Osteocyte (in vitro differentiated cells): ENCODE results near the gene CDH4. TPM values are rescaled to one million over a fixed set of nuclear protein-coding genes. Genes with fewer than 3 reads are reported as not detected.

Experiments
- DNase-seq: peaks from one replicate; pipeline ENCODE4 v3.0.0; 2021; ENCODE audit warnings: mixed read lengths; ENCODE audit not compliant: unreplicated experiment; ENCODE audit errors: extremely low spot score
- H3K27ac Mint-ChIP-seq: one replicate; pipeline ENCODE4 v1.8.0; 2021; ENCODE audit warnings: mild to moderate bottlenecking, mixed read lengths; ENCODE audit not compliant: unreplicated experiment
- H3K27me3 Mint-ChIP-seq: one replicate; pipeline ENCODE4 v1.8.0; 2021; ENCODE audit warnings: mixed read lengths; ENCODE audit not compliant: unreplicated experiment
- H3K36me3 Mint-ChIP-seq: one replicate; pipeline ENCODE4 v1.8.0; 2021; ENCODE audit warnings: mixed read lengths; ENCODE audit not compliant: unreplicated experiment
- H3K4me1 Mint-ChIP-seq: one replicate; pipeline ENCODE4 v1.8.0; 2021; ENCODE audit warnings: mixed read lengths; ENCODE audit not compliant: unreplicated experiment
- H3K4me3 Mint-ChIP-seq: one replicate; pipeline ENCODE4 v1.8.0; 2021; ENCODE audit warnings: mild to moderate bottlenecking, moderate library complexity, mixed read lengths; ENCODE audit not compliant: unreplicated experiment
- H3K9me3 Mint-ChIP-seq: one replicate; pipeline ENCODE4 v1.8.0; 2021; ENCODE audit warnings: mixed read lengths; ENCODE audit not compliant: unreplicated experiment
- CTCF ChIP-seq: fragments of 200-600 bp; sonication (generic); IDR thresholded peaks from 2 replicates; pipeline ENCODE4 v1.5.0; 2021; ENCODE audit warnings: antibody characterized with exemption, mild to moderate bottlenecking, moderate library complexity
- long read RNA-seq: library from polyadenylated mRNA; unstranded; transcript quantifications from one replicate; pipeline ENCODE4 v2.0.0, GENCODE V29; 2021
- total RNA-seq: library from RNA; stranded (reverse); gene quantifications from 2 replicates; pipeline ENCODE4 v1.2.1, GENCODE V29; 2021

Gene CDH4
- total RNA-seq = 1.1 and 1.3 TPM in 2 replicates
- long read RNA-seq, partial matches to known transcripts = 0 of 1 reads
- long read RNA-seq, other reads (novel, unspliced or antisense) = 1 of 1 reads

- no peaks in the 10 kb centered on the region for H3K36me3 Mint-ChIP-seq
- H3K4me3 Mint-ChIP-seq = peak within 1 kb of the TSS; percentile 64
- no peak within 1 kb of the TSS for H3K27ac Mint-ChIP-seq
- DNase-seq = no peak
- H3K9me3 Mint-ChIP-seq = no peaks in the 10 kb centered on the region
- peaks cover 11% of the 10 kb centered on the region for H3K4me1 Mint-ChIP-seq
- TF ChIP-seq CTCF = no peak
- peaks cover 42% of the 10 kb centered on the region for H3K27me3 Mint-ChIP-seq
Measured at GRCh38 chr20:61251529-61252393, at the start of gene CDH4. Gene CDH4 (plus strand): TSS chr20:61252261.

GRCh38 chr20:61203320-61203719, 48.7 kb upstream of the CDH4 start:
- Mint-ChIP-seq H3K36me3 (no peaks in the 10 kb centered on the region), H3K27me3 (peaks cover 16% of the 10 kb centered on the region), H3K4me3 (no peak overlapping the region), H3K4me1 (no peaks in the 10 kb centered on the region), H3K27ac (no peak overlapping the region), H3K9me3 (peaks cover 23% of the 10 kb centered on the region)
- DNase-seq = no peak
- TF ChIP-seq CTCF = no peak

GRCh38 chr20:61204206-61204605, 47.9 kb upstream of the CDH4 start:
- DNase-seq = no peak
- peaks cover 13% of the 10 kb centered on the region for H3K27me3 Mint-ChIP-seq
- H3K9me3 Mint-ChIP-seq = peaks cover 20% of the 10 kb centered on the region
- H3K36me3 Mint-ChIP-seq = no peaks in the 10 kb centered on the region
- H3K4me3 Mint-ChIP-seq = no peak overlapping the region
- no peaks in the 10 kb centered on the region for H3K4me1 Mint-ChIP-seq
- H3K27ac Mint-ChIP-seq = no peak overlapping the region
- TF ChIP-seq CTCF = no peak

- Mint-ChIP-seq H3K9me3 (peaks cover 10% of the 10 kb centered on the region), H3K27ac (no peak overlapping the region), H3K36me3 (no peaks in the 10 kb centered on the region), H3K4me3 (no peak overlapping the region), H3K27me3 (peaks cover 13% of the 10 kb centered on the region), H3K4me1 (no peaks in the 10 kb centered on the region)
- TF ChIP-seq CTCF = no peak
- no peak for DNase-seq
Measured at GRCh38 chr20:61205769-61206168, 46.3 kb upstream of the CDH4 start.

GRCh38 chr20:61210862-61211261, 41.2 kb upstream of the CDH4 start:
- Mint-ChIP-seq H3K36me3 (no peaks in the 10 kb centered on the region), H3K4me1 (no peaks in the 10 kb centered on the region), H3K4me3 (no peak overlapping the region), H3K9me3 (no peaks in the 10 kb centered on the region), H3K27ac (no peak overlapping the region), H3K27me3 (peaks cover 2% of the 10 kb centered on the region)
- no peak for DNase-seq
- TF ChIP-seq CTCF = no peak
